Measurements from ENCODE around the gene CADPS. TPM values are rescaled to one million over a fixed set of nuclear protein-coding genes. Genes with fewer than 3 reads are reported as not detected.

CADPS gene
- total RNA-seq, 2 donors from 2014 or later = 11.7 to 20.8 TPM

- H3K4me3 Mint-ChIP-seq = no peak overlapping the region
- peaks cover 84% of the 10 kb centered on the region for H3K27me3 ChIP-seq (ENCODE audit: control insufficient read depth, insufficient read depth, low read length, poor library complexity, severe bottlenecking)
Observed at GRCh38 chr3:62359531-62359930, 515.7 kb downstream of the CADPS start.

GRCh38 chr3:62356356-62356755 is 518.9 kb downstream of the CADPS start:
- Mint-ChIP-seq H3K4me1 (no peaks in the 10 kb centered on the region), H3K27me3 (ENCODE audit: insufficient read depth) (peaks cover 5% of the 10 kb centered on the region), H3K9me3 (no peaks in the 10 kb centered on the region), H3K27ac (no peak overlapping the region), H3K4me3 (no peak overlapping the region), H3K36me3 (ENCODE audit: low read depth) (no peaks in the 10 kb centered on the region)
- no peak for DNase-seq
- H3K9me3 ChIP-seq (ENCODE audit: control insufficient read depth, low read length) = no peaks in the 10 kb centered on the region
- H3K4me1 ChIP-seq (ENCODE audit: control insufficient read depth, insufficient read depth, low read length) = no peaks in the 10 kb centered on the region
- H3K36me3 ChIP-seq (ENCODE audit: control insufficient read depth, insufficient read depth, low read length) = no peaks in the 10 kb centered on the region
- peaks cover 75% of the 10 kb centered on the region for H3K27me3 ChIP-seq (ENCODE audit: control insufficient read depth, insufficient read depth, low read length, poor library complexity, severe bottlenecking)
- H3K4me3 ChIP-seq (ENCODE audit: low read length) = no peak overlapping the region
- no peak overlapping the region for H3K9ac ChIP-seq (ENCODE audit: extremely low read depth, low read length, poor library complexity, severe bottlenecking)
- no peak for TF ChIP-seq CTCF (conservative IDR thresholded peaks at IDR 0.05)
- H3K27ac ChIP-seq (ENCODE audit: low read depth, low read length) = no peak overlapping the region

More at GRCh38 chr3:62359531-62359930, 515.7 kb downstream of the CADPS start:
- no peak overlapping the region for H3K9ac ChIP-seq (ENCODE audit: extremely low read depth, low read length, poor library complexity, severe bottlenecking)
- WGBS, 2 experiments (ENCODE audit: insufficient coverage in 1 of 2, insufficient read length in 1 of 2) = 97 to 100% methylated on average over 1 to 4 of the region's 4 CpGs
- H3K4me1 Mint-ChIP-seq = no peaks in the 10 kb centered on the region
- no peaks in the 10 kb centered on the region for H3K36me3 Mint-ChIP-seq (ENCODE audit: low read depth)
- H3K27ac ChIP-seq (ENCODE audit: low read depth, low read length) = no peak overlapping the region
- no peak for TF ChIP-seq CTCF (conservative IDR thresholded peaks at IDR 0.05)
- DNase-seq = no peak
- H3K27ac Mint-ChIP-seq = no peak overlapping the region
- H3K4me1 ChIP-seq (ENCODE audit: control insufficient read depth, insufficient read depth, low read length) = no peaks in the 10 kb centered on the region
- H3K27me3 Mint-ChIP-seq (ENCODE audit: insufficient read depth) = peaks cover 22% of the 10 kb centered on the region
- no peaks in the 10 kb centered on the region for H3K9me3 ChIP-seq (ENCODE audit: control insufficient read depth, low read length)
- no peaks in the 10 kb centered on the region for H3K36me3 ChIP-seq (ENCODE audit: control insufficient read depth, insufficient read depth, low read length)
- H3K4me3 ChIP-seq (ENCODE audit: low read length) = no peak overlapping the region
- no peaks in the 10 kb centered on the region for H3K9me3 Mint-ChIP-seq

GRCh38 chr3:62355703-62356102 is 519.5 kb downstream of the CADPS start:
- Histone ChIP-seq H3K27ac (ENCODE audit: low read depth, low read length) (no peak overlapping the region), H3K36me3 (ENCODE audit: control insufficient read depth, insufficient read depth, low read length) (no peaks in the 10 kb centered on the region), H3K9me3 (ENCODE audit: control insufficient read depth, low read length) (no peaks in the 10 kb centered on the region), H3K27me3 (ENCODE audit: control insufficient read depth, insufficient read depth, low read length, poor library complexity, severe bottlenecking) (peaks cover 71% of the 10 kb centered on the region), H3K4me1 (ENCODE audit: control insufficient read depth, insufficient read depth, low read length) (no peaks in the 10 kb centered on the region), H3K4me3 (ENCODE audit: low read length) (no peak overlapping the region), H3K9ac (ENCODE audit: extremely low read depth, low read length, poor library complexity, severe bottlenecking) (no peak overlapping the region)
- H3K4me1 Mint-ChIP-seq = no peaks in the 10 kb centered on the region
- TF ChIP-seq CTCF (conservative IDR thresholded peaks at IDR 0.05) = no peak
- DNase-seq = no peak
- no peaks in the 10 kb centered on the region for H3K36me3 Mint-ChIP-seq (ENCODE audit: low read depth)
- H3K9me3 Mint-ChIP-seq = no peaks in the 10 kb centered on the region
- peaks cover 11% of the 10 kb centered on the region for H3K27me3 Mint-ChIP-seq (ENCODE audit: insufficient read depth)
- no peak overlapping the region for H3K4me3 Mint-ChIP-seq
- WGBS, 2 experiments (ENCODE audit: insufficient coverage in 1 of 2, insufficient read length in 1 of 2) = 88 to 100% methylated on average over 3 of the region's 3 CpGs
- H3K27ac Mint-ChIP-seq = no peak overlapping the region

Measured in endodermal cell (in vitro differentiated cells).